Stimulated activated CD4-positive, alpha-beta T cell treated with anti-CD3 and anti-CD28 coated beads, Interleukin-12 subunit alpha, Interleukin-12 subunit beta, amount 100 ng/mL, for 48 hours (primary cell): ENCODE data around the gene PIK3R5.
"Not testable (repeated sequence)": the region's sequence is repeated elsewhere in the genome, so short reads cannot be mapped to it uniquely, and the experiment has no call there.

Source experiments
- DNase-seq, 3 donors: peaks; one replicate each; pipeline ENCODE4 v3.0.0-alpha.2; 2020; ENCODE audit warnings: low read depth in 2 of 3, low spot score in 1 of 3

PIK3R5 gene

GRCh38 chr17:8865385-8865784 lies 100.1 kb downstream of the PIK3R5 start:
- DNase-seq, result no peak

- DNase-seq, result no peak
Observed at GRCh38 chr17:8862213-8863056, 103.1 kb downstream of the PIK3R5 start.

GRCh38 chr17:8861495-8862181 lies 103.9 kb downstream of the PIK3R5 start:
- DNase-seq, result no peak

GRCh38 chr17:8859804-8860430 lies 105.6 kb downstream of the PIK3R5 start:
- no peak for DNase-seq

- DNase-seq, result no peak
Observed at GRCh38 chr17:8859027-8859803, 106.3 kb downstream of the PIK3R5 start.

GRCh38 chr17:8857919-8858318 lies 107.6 kb downstream of the PIK3R5 start:
- DNase-seq, result peak; percentile 17 to 41 (median 36)

GRCh38 chr17:8856869-8857575 lies 108.5 kb downstream of the PIK3R5 start:
- DNase-seq, result no peak

- DNase-seq, result not testable (repeated sequence)
Observed at GRCh38 chr17:8856205-8856603, 109.3 kb downstream of the PIK3R5 start.

GRCh38 chr17:8855477-8856204 lies 109.9 kb downstream of the PIK3R5 start:
- DNase-seq, result no peak

- DNase-seq, result no peak
Observed at GRCh38 chr17:8851600-8851999, 113.9 kb downstream of the PIK3R5 start.

- no peak for DNase-seq
Observed at GRCh38 chr17:8849311-8850041, 116.0 kb downstream of the PIK3R5 start.

GRCh38 chr17:8847891-8848290 lies 117.6 kb downstream of the PIK3R5 start:
- DNase-seq, result no peak

- DNase-seq, result no peak
Observed at GRCh38 chr17:8846768-8847211, 118.7 kb downstream of the PIK3R5 start.

- no peak for DNase-seq
Observed at GRCh38 chr17:8844229-8845218, 121.0 kb downstream of the PIK3R5 start.

GRCh38 chr17:8843344-8843743 lies 122.2 kb downstream of the PIK3R5 start:
- DNase-seq, result no peak

GRCh38 chr17:8841844-8842243 lies 123.7 kb downstream of the PIK3R5 start:
- no peak for DNase-seq

GRCh38 chr17:8839410-8839935 lies 126.0 kb downstream of the PIK3R5 start:
- DNase-seq, result no peak
